B cell (primary cell): Measurements from ENCODE around the gene PPFIA2. TPM values are rescaled to one million over a fixed set of nuclear protein-coding genes. Genes with fewer than 3 reads are reported as not detected.

Source experiments
- ATAC-seq: fragments of 200-7000 bp; cut with Tn5 transposase; one replicate; pipeline ENCODE4 v1.10.0; 2021; ENCODE audit warnings: low read depth, mild to moderate bottlenecking, moderate number of reproducible peaks, moderate library complexity
- CTCF ChIA-PET: fragments of 350-600 bp; sonication (Branson Sonifier 250); formaldehyde crosslinking; loops from one replicate; lab custom pipeline; 2021; ENCODE audit warnings: antibody characterized with exemption, inconsistent platforms; lab: Charles Lee
- POLR2A ChIA-PET: fragments of 350-600 bp; sonication (Branson Sonifier 250); formaldehyde crosslinking; loops from one replicate; lab custom pipeline; 2021; ENCODE audit warnings: antibody characterized with exemption; lab: Charles Lee
- DNase-seq: peaks from one replicate; pipeline ENCODE4 v3.0.0; 2013
- H2AFZ ChIP-seq: 2 replicates; pipeline ENCODE4 v1.6.1; 2012; ENCODE audit warnings: mild to moderate bottlenecking, low read depth, low read length; ENCODE audit not compliant: insufficient read depth, poor library complexity, severe bottlenecking
- H3K27ac ChIP-seq, 2 donors: 1 replicate in 1 of 2; 2 replicates in 1 of 2; pipeline ENCODE4 v1.5.1; 2012 to 2013; ENCODE audit warnings: low read length in 2 of 2, mild to moderate bottlenecking in 2 of 2, moderate library complexity in 1 of 2
- H3K27me3 ChIP-seq, 4 experiments: fragments of 200-600 bp in 1 of 4; sonication (generic) in 1 of 4; replicated peaks in 1 of 4; 1 replicate in 2 of 4; 2 replicates in 2 of 4; pipeline versions ENCODE4 v1.6.1 to v1.7.0; 2013 to 2016; ENCODE audit warnings: low read length in 3 of 4, mild to moderate bottlenecking in 2 of 4, mixed read lengths in 1 of 4, moderate library complexity in 1 of 4; ENCODE audit not compliant: insufficient read depth in 4 of 4, control insufficient read depth in 3 of 4; ENCODE audit errors: control extremely low read depth in 1 of 4
- H3K36me3 ChIP-seq, 2 experiments: replicated peaks in 1 of 2; 1 replicate in 1 of 2; 2 replicates in 1 of 2; pipeline versions ENCODE4 v1.6.1 to v1.7.1; 2013; ENCODE audit warnings: low read length in 1 of 2; ENCODE audit not compliant: insufficient read depth in 2 of 2, control insufficient read depth in 1 of 2; ENCODE audit errors: control extremely low read depth in 1 of 2, extremely low read depth in 1 of 2
- H3K4me1 ChIP-seq, 2 donors: fragments of 200-600 bp in 1 of 2; sonication (generic) in 1 of 2; 1 replicate in 1 of 2; 2 replicates in 1 of 2; pipeline versions ENCODE4 v1.5.1 to v1.6.1; 2013 to 2017; ENCODE audit warnings: low read length in 2 of 2; ENCODE audit not compliant: control insufficient read depth in 2 of 2, insufficient read depth in 2 of 2
- H3K4me2 ChIP-seq: replicated peaks from 2 replicates; pipeline ENCODE3; 2012; ENCODE audit warnings: mild to moderate bottlenecking, low read depth, low read length; ENCODE audit not compliant: poor library complexity, severe bottlenecking
- H3K4me3 ChIP-seq, 5 experiments: fragments of 200-600 bp in 1 of 5; sonication (generic) in 1 of 5; 1 replicate in 3 of 5; 2 replicates in 2 of 5; pipeline versions ENCODE4 v1.5.1 to v1.7.0; 2011 to 2016; ENCODE audit warnings: low read length in 4 of 5, mild to moderate bottlenecking in 4 of 5, low read depth in 2 of 5, control low read depth in 1 of 5, moderate library complexity in 1 of 5; ENCODE audit not compliant: insufficient read depth in 1 of 5; ENCODE audit errors: control extremely low read depth in 1 of 5, extremely low read depth in 1 of 5
- H3K79me2 ChIP-seq: fragments of 200-600 bp; sonication (generic); one replicate; pipeline ENCODE4 v1.6.0; 2016; ENCODE audit warnings: low read length; ENCODE audit not compliant: control insufficient read depth, insufficient read depth
- H3K9ac ChIP-seq: fragments of 200-600 bp; sonication (generic); 2 replicates; pipeline ENCODE4 v1.6.1; 2017; ENCODE audit warnings: mild to moderate bottlenecking, low read length, moderate library complexity
- H3K9me3 ChIP-seq, 3 donors: one replicate each; pipeline versions ENCODE4 v1.6.1 to v1.7.1; 2013; ENCODE audit warnings: low read length in 2 of 3; ENCODE audit not compliant: control insufficient read depth in 2 of 3, insufficient read depth in 1 of 3; ENCODE audit errors: control extremely low read depth in 1 of 3
- H4K20me1 ChIP-seq: 2 replicates; pipeline ENCODE4 v1.6.0; 2012; ENCODE audit warnings: mild to moderate bottlenecking, low read length; ENCODE audit not compliant: insufficient read depth, control insufficient read depth, poor library complexity, severe bottlenecking
- H3K27ac Mint-ChIP-seq: one replicate; pipeline ENCODE4 v1.8.0; 2021; ENCODE audit warnings: mixed read lengths
- H3K27me3 Mint-ChIP-seq: one replicate; pipeline ENCODE4 v1.8.0; 2021; ENCODE audit warnings: mixed read lengths
- H3K4me1 Mint-ChIP-seq: one replicate; pipeline ENCODE4 v1.8.0; 2021; ENCODE audit warnings: mixed read lengths
- H3K4me3 Mint-ChIP-seq: one replicate; pipeline ENCODE4 v1.8.0; 2021; ENCODE audit warnings: mixed read lengths
- H3K9me3 Mint-ChIP-seq: one replicate; pipeline ENCODE4 v1.8.0; 2022; ENCODE audit warnings: mixed read lengths; ENCODE audit not compliant: insufficient read depth
- CTCF ChIP-seq: fragments of 200-600 bp; IDR thresholded peaks from one replicate; pipeline ENCODE4 v1.8.0; 2022; ENCODE audit warnings: antibody characterized with exemption, mild to moderate bottlenecking
- EZH2 ChIP-seq: IDR thresholded peaks from 2 replicates; pipeline ENCODE4 v1.6.1; 2012; ENCODE audit warnings: borderline replicate concordance, low read depth, mild to moderate bottlenecking, moderate library complexity, low read length; ENCODE audit not compliant: insufficient read depth, poor library complexity, severe bottlenecking
- WGBS: methylation state at CpG from one replicate; pipeline ENCODE4 v1.1.5; 2013; ENCODE audit warnings: missing lambda C conversion rate; ENCODE audit not compliant: insufficient coverage; 5-methylcytosine and 5-hydroxymethylcytosine counted together
- intact Hi-C: fragments of 100-400 bp; cut with micrococcal nuclease; formaldehyde crosslinking; loops from one replicate; pipeline ENCODE4 v1.10.0; 2022
- polyA plus RNA-seq: library from polyadenylated mRNA; depleted of rRNA; stranded (reverse); fragments of >200 nt; gene quantifications from 2 replicates; pipeline ENCODE4 v1.2.3, GENCODE V29; 2012
- total RNA-seq, 2 donors: library from RNA; stranded (reverse); fragments of 120-200 nt in 1 of 2; gene quantifications; 1 replicate in 1 of 2; 2 replicates in 1 of 2; pipeline versions ENCODE4 v1.2.3 to v1.2.4, GENCODE V29; 2013 to 2022

The PPFIA2 gene
- total and polyA plus RNA-seq, 2 donors (not counting 1 experiment from before 2014, with no cell fraction given), result not detected

- DNase-seq, result no peak
- Mint-ChIP-seq H3K4me3 (no peak overlapping the region), H3K9me3 (no peaks in the 10 kb centered on the region), H3K4me1 (no peaks in the 10 kb centered on the region), H3K27me3 (no peaks in the 10 kb centered on the region), H3K27ac (no peak overlapping the region)
- CTCF ChIA-PET, result no interaction called here
- Histone ChIP-seq H2AFZ (no peak overlapping the region), H3K27me3 (no peaks in the 10 kb centered on the region), H3K36me3 (no peaks in the 10 kb centered on the region), H3K4me2 (no peak overlapping the region), H3K9me3 (no peaks in the 10 kb centered on the region), H3K27ac (no peak overlapping the region), H3K9ac (no peak overlapping the region), H3K4me3 (no peak overlapping the region), H3K4me1 (no peaks in the 10 kb centered on the region), H4K20me1 (no peaks in the 10 kb centered on the region), H3K79me2 (no peaks in the 10 kb centered on the region)
- intact Hi-C loops, result no loop called here
- ATAC-seq, result no peak
- no peak for TF ChIP-seq CTCF
- TF ChIP-seq EZH2, result no peak
- 80% methylated on average over 1 of the region's 4 CpGs for WGBS
- POLR2A ChIA-PET, result no interaction called here
Measured at GRCh38 chr12:81542065-81543010, 216.8 kb downstream of the PPFIA2 start.

GRCh38 chr12:81541121-81541520 lies 218.0 kb downstream of the PPFIA2 start:
- ATAC-seq (no peak), DNase-seq (no peak)
- Histone ChIP-seq H3K79me2 (no peaks in the 10 kb centered on the region), H3K36me3 (no peaks in the 10 kb centered on the region), H3K4me2 (no peak overlapping the region), H2AFZ (no peak overlapping the region), H3K27ac (no peak overlapping the region), H3K9ac (no peak overlapping the region), H3K4me3 (no peak overlapping the region), H3K27me3 (no peaks in the 10 kb centered on the region), H3K9me3 (no peaks in the 10 kb centered on the region), H4K20me1 (no peaks in the 10 kb centered on the region), H3K4me1 (no peaks in the 10 kb centered on the region)
- H3K9me3 Mint-ChIP-seq, result no peaks in the 10 kb centered on the region
- CTCF ChIA-PET, result no interaction called here
- no peak for TF ChIP-seq CTCF
- TF ChIP-seq EZH2, result no peak
- intact Hi-C loops, result no loop called here
- H3K27ac Mint-ChIP-seq, result no peak overlapping the region
- POLR2A ChIA-PET, result no interaction called here
- H3K27me3 Mint-ChIP-seq, result no peaks in the 10 kb centered on the region
- H3K4me1 Mint-ChIP-seq, result no peaks in the 10 kb centered on the region
- no peak overlapping the region for H3K4me3 Mint-ChIP-seq
